ENCODE measurements around the gene PTPN6. TPM values are rescaled to one million over a fixed set of nuclear protein-coding genes. Genes with fewer than 3 reads are reported as not detected.

The PTPN6 gene
- total and polyA plus RNA-seq, 10 of the 15 experiments (the other 5 are each of a cell fraction or from before 2014, with no cell fraction given): 229 to 457 (median 370) TPM

DNA sequence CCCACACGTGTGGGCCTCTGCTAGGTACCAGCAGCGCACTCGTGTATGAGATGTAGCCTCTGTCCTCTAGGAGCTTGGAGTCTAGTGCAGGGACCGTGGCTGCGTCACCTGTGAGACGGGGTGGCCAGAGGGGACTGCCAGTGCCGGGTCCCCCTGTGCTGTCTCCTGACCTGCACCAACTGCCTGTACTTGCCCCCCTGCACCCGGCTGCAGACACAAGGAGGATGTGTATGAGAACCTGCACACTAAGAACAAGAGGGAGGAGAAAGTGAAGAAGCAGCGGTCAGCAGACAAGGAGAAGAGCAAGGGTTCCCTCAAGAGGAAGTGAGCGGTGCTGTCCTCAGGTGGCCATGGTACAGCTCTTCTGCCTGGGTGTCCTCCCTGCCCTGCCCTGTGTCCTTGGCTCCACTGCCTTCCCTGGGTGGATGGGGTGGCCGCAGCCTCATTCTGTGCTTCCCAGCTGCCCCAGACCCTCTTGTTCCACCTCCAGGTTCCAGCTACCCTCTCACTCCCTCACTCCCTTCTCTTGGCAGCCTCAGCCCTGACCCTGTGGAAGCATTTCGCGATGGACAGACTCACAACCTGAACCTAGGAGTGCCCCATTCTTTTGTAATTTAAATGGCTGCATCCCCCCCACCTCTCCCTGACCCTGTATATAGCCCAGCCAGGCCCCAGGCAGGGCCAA, 9.6 kb downstream of the PTPN6 start (continued):
- TF ChIP-seq ASH2L (IDR thresholded peaks at IDR 0.05; ENCODE audit: borderline replicate concordance, low read depth): no peak
- TF ChIP-seq, protein P1, sequence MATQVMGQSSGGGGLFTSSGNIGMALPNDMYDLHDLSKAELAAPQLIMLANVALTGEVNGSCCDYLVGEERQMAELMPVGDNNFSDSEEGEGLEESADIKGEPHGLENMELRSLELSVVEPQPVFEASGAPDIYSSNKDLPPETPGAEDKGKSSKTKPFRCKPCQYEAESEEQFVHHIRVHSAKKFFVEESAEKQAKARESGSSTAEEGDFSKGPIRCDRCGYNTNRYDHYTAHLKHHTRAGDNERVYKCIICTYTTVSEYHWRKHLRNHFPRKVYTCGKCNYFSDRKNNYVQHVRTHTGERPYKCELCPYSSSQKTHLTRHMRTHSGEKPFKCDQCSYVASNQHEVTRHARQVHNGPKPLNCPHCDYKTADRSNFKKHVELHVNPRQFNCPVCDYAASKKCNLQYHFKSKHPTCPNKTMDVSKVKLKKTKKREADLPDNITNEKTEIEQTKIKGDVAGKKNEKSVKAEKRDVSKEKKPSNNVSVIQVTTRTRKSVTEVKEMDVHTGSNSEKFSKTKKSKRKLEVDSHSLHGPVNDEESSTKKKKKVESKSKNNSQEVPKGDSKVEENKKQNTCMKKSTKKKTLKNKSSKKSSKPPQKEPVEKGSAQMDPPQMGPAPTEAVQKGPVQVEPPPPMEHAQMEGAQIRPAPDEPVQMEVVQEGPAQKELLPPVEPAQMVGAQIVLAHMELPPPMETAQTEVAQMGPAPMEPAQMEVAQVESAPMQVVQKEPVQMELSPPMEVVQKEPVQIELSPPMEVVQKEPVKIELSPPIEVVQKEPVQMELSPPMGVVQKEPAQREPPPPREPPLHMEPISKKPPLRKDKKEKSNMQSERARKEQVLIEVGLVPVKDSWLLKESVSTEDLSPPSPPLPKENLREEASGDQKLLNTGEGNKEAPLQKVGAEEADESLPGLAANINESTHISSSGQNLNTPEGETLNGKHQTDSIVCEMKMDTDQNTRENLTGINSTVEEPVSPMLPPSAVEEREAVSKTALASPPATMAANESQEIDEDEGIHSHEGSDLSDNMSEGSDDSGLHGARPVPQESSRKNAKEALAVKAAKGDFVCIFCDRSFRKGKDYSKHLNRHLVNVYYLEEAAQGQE (IDR thresholded peaks at IDR 0.05; ENCODE audit: low read depth, low read length): no peak
- no peak for TF ChIP-seq ZNF384 (IDR thresholded peaks at IDR 0.05; ENCODE audit: borderline replicate concordance, low read depth, low read length)
- TF ChIP-seq, protein P2, sequence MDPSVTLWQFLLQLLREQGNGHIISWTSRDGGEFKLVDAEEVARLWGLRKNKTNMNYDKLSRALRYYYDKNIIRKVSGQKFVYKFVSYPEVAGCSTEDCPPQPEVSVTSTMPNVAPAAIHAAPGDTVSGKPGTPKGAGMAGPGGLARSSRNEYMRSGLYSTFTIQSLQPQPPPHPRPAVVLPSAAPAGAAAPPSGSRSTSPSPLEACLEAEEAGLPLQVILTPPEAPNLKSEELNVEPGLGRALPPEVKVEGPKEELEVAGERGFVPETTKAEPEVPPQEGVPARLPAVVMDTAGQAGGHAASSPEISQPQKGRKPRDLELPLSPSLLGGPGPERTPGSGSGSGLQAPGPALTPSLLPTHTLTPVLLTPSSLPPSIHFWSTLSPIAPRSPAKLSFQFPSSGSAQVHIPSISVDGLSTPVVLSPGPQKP (IDR thresholded peaks at IDR 0.05; ENCODE audit: low read depth, low read length): no peak
- TF ChIP-seq, protein P3, sequence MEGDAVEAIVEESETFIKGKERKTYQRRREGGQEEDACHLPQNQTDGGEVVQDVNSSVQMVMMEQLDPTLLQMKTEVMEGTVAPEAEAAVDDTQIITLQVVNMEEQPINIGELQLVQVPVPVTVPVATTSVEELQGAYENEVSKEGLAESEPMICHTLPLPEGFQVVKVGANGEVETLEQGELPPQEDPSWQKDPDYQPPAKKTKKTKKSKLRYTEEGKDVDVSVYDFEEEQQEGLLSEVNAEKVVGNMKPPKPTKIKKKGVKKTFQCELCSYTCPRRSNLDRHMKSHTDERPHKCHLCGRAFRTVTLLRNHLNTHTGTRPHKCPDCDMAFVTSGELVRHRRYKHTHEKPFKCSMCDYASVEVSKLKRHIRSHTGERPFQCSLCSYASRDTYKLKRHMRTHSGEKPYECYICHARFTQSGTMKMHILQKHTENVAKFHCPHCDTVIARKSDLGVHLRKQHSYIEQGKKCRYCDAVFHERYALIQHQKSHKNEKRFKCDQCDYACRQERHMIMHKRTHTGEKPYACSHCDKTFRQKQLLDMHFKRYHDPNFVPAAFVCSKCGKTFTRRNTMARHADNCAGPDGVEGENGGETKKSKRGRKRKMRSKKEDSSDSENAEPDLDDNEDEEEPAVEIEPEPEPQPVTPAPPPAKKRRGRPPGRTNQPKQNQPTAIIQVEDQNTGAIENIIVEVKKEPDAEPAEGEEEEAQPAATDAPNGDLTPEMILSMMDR (IDR thresholded peaks at IDR 0.05 in 2 of 3, conservative IDR thresholded peaks at IDR 0.05 in 1 of 3; ENCODE audit: control insufficient read depth in 2 of 3, extremely low read depth in 1 of 3, insufficient read depth in 1 of 3, low read depth in 3 of 3, low read length in 3 of 3): peak; percentile 55 to 85 (median 63); a peak in 5 of 6 replicates
- no peak; the same call in 1 of the 2 replicates for TF ChIP-seq MXI1 (IDR thresholded peaks at IDR 0.05; ENCODE audit: low read depth, low read length)
- TF ChIP-seq NFYA (IDR thresholded peaks at IDR 0.05; ENCODE audit: borderline replicate concordance, low read depth, low read length): no peak
- no peak for TF ChIP-seq CREB1 (IDR thresholded peaks at IDR 0.05; ENCODE audit: low read depth)
- TF ChIP-seq, protein P4, sequence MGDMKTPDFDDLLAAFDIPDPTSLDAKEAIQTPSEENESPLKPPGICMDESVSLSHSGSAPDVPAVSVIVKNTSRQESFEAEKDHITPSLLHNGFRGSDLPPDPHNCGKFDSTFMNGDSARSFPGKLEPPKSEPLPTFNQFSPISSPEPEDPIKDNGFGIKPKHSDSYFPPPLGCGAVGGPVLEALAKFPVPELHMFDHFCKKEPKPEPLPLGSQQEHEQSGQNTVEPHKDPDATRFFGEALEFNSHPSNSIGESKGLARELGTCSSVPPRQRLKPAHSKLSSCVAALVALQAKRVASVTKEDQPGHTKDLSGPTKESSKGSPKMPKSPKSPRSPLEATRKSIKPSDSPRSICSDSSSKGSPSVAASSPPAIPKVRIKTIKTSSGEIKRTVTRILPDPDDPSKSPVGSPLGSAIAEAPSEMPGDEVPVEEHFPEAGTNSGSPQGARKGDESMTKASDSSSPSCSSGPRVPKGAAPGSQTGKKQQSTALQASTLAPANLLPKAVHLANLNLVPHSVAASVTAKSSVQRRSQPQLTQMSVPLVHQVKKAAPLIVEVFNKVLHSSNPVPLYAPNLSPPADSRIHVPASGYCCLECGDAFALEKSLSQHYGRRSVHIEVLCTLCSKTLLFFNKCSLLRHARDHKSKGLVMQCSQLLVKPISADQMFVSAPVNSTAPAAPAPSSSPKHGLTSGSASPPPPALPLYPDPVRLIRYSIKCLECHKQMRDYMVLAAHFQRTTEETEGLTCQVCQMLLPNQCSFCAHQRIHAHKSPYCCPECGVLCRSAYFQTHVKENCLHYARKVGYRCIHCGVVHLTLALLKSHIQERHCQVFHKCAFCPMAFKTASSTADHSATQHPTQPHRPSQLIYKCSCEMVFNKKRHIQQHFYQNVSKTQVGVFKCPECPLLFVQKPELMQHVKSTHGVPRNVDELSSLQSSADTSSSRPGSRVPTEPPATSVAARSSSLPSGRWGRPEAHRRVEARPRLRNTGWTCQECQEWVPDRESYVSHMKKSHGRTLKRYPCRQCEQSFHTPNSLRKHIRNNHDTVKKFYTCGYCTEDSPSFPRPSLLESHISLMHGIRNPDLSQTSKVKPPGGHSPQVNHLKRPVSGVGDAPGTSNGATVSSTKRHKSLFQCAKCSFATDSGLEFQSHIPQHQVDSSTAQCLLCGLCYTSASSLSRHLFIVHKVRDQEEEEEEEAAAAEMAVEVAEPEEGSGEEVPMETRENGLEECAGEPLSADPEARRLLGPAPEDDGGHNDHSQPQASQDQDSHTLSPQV (IDR thresholded peaks at IDR 0.05): no peak
- no peak for TF ChIP-seq CHD1 (IDR thresholded peaks at IDR 0.05; ENCODE audit: low read depth, low read length)
- peak; percentile 73 for TF ChIP-seq SMARCA5 (IDR thresholded peaks at IDR 0.05)
- no peak for TF ChIP-seq ATF7 (IDR thresholded peaks at IDR 0.05; ENCODE audit: low read depth)
- TF ChIP-seq RELA (IDR thresholded peaks at IDR 0.05; ENCODE audit: borderline replicate concordance, partially characterized antibody): no peak
- no peak for TF ChIP-seq HDAC6 (IDR thresholded peaks at IDR 0.05; ENCODE audit: unreplicated experiment)
- TF ChIP-seq GABPA (IDR thresholded peaks at IDR 0.05; ENCODE audit: low read depth): no peak
- TF ChIP-seq FOS (IDR thresholded peaks at IDR 0.05; ENCODE audit: borderline replicate concordance, extremely low read depth, insufficient read length): no peak
- 0 out of 2 replicates have a peak, but pooled peaks have one; percentile 18 for TF ChIP-seq TARDBP (IDR thresholded peaks at IDR 0.05; ENCODE audit: borderline replicate concordance)
- TF ChIP-seq TCF7 (IDR thresholded peaks at IDR 0.05; ENCODE audit: borderline replicate concordance): no peak
- TF ChIP-seq RUNX3 (IDR thresholded peaks at IDR 0.05; ENCODE audit: low read length): no peak
- TF ChIP-seq HDGF (IDR thresholded peaks at IDR 0.05): no peak
- TF ChIP-seq CHD4 (IDR thresholded peaks at IDR 0.05): no peak

All from GM12878 (cell line).